DOHH2 (cell line): ENCODE results near the gene TRPC4AP.
"Not testable (repeated sequence)": the region's sequence is repeated elsewhere in the genome, so short reads cannot be mapped to it uniquely, and the experiment has no call there.

Source experiments
- H3F3A ChIP-seq: fragments of 200-600 bp; sonication (generic), shearing (Covaris generic); 2 replicates; pipeline ENCODE4 v1.6.0; 2016; ENCODE audit warnings: antibody characterized with exemption, mild to moderate bottlenecking; ENCODE audit not compliant: control insufficient read depth, insufficient read depth
- H3K27ac ChIP-seq: fragments of 200-600 bp; sonication (generic); 2 replicates; pipeline ENCODE4 v1.5.1; 2014; ENCODE audit warnings: low read depth, mild to moderate bottlenecking, low read length, moderate library complexity
- H3K27me3 ChIP-seq: fragments of 200-600 bp; sonication (generic); 2 replicates; pipeline ENCODE4 v1.6.1; 2014; ENCODE audit warnings: mild to moderate bottlenecking, low read length, mixed read lengths; ENCODE audit not compliant: control insufficient read depth
- H3K36me3 ChIP-seq: fragments of 200-600 bp; sonication (generic); 2 replicates; pipeline ENCODE4 v1.6.1; 2014; ENCODE audit warnings: mild to moderate bottlenecking, low read length, moderate library complexity, mixed read lengths; ENCODE audit not compliant: control insufficient read depth
- H3K4me1 ChIP-seq: fragments of 200-600 bp; sonication (generic); 2 replicates; pipeline ENCODE4 v1.6.1; 2014; ENCODE audit warnings: mild to moderate bottlenecking, low read length, mixed read lengths; ENCODE audit not compliant: control insufficient read depth
- H3K4me2 ChIP-seq: fragments of 200-600 bp; sonication (generic); 2 replicates; pipeline ENCODE4 v1.6.0; 2014; ENCODE audit warnings: mild to moderate bottlenecking, low read length, moderate library complexity
- H3K4me3 ChIP-seq: fragments of 200-600 bp; sonication (generic); 2 replicates; pipeline ENCODE4 v1.5.1; 2014; ENCODE audit warnings: mild to moderate bottlenecking, low read length, mixed read lengths
- H3K79me2 ChIP-seq: fragments of 200-600 bp; sonication (generic); 2 replicates; pipeline ENCODE4 v1.6.1; 2014; ENCODE audit warnings: mild to moderate bottlenecking, low read length, mixed read lengths; ENCODE audit not compliant: control insufficient read depth
- H3K9me2 ChIP-seq: fragments of 200-600 bp; sonication (generic); replicated peaks from 2 replicates; pipeline ENCODE4 v1.6.1; 2014; ENCODE audit warnings: mild to moderate bottlenecking, low read length, mixed read lengths; ENCODE audit not compliant: control insufficient read depth
- H3K9me3 ChIP-seq: fragments of 200-600 bp; sonication (generic); 2 replicates; pipeline ENCODE4 v1.6.1; 2014; ENCODE audit warnings: antibody characterized with exemption, low read length, mixed read lengths; ENCODE audit not compliant: control insufficient read depth, insufficient read depth
- H4K20me1 ChIP-seq: fragments of 200-600 bp; sonication (generic); 2 replicates; pipeline ENCODE4 v1.6.0; 2014; ENCODE audit warnings: low read depth, mild to moderate bottlenecking, antibody characterized with exemption, low read length, moderate library complexity; ENCODE audit not compliant: control insufficient read depth, insufficient read depth
- CTCF ChIP-seq: fragments of 200-600 bp; sonication (generic); IDR thresholded peaks from one replicate; pipeline ENCODE4 v1.5.1; 2014; ENCODE audit warnings: antibody characterized with exemption, mild to moderate bottlenecking, low read depth, low read length; ENCODE audit not compliant: poor library complexity, severe bottlenecking
- EZH2phosphoT487 ChIP-seq: fragments of 200-600 bp; sonication (generic); IDR thresholded peaks from 2 replicates; pipeline ENCODE4 v1.6.1; 2017; ENCODE audit warnings: borderline replicate concordance, mild to moderate bottlenecking, antibody characterized with exemption, low read length, moderate library complexity, mixed read lengths

Gene TRPC4AP

GRCh38 chr20:35079472-35080347 is 12.9 kb downstream of the TRPC4AP start:
- H3K79me2 ChIP-seq, result peaks cover 67% of the 10 kb centered on the region
- H3K27me3 ChIP-seq, result no peaks in the 10 kb centered on the region
- H3K9me3 ChIP-seq, result no peaks in the 10 kb centered on the region
- TF ChIP-seq CTCF, result no peak
- no peak for TF ChIP-seq EZH2phosphoT487
- no peaks in the 10 kb centered on the region for H3K4me1 ChIP-seq
- H3K27ac ChIP-seq, result no peak overlapping the region
- H4K20me1 ChIP-seq, result no peaks in the 10 kb centered on the region
- H3F3A ChIP-seq, result no peaks in the 10 kb centered on the region
- H3K36me3 ChIP-seq, result peaks cover 19% of the 10 kb centered on the region
- no peak overlapping the region for H3K4me3 ChIP-seq
- no peaks in the 10 kb centered on the region for H3K9me2 ChIP-seq
- H3K4me2 ChIP-seq, result no peak overlapping the region

- TF ChIP-seq CTCF (no peak), EZH2phosphoT487 (no peak)
- Histone ChIP-seq H3K27ac (no peak overlapping the region), H3K36me3 (peaks cover 19% of the 10 kb centered on the region), H3K27me3 (no peaks in the 10 kb centered on the region), H3K4me3 (no peak overlapping the region), H3K4me1 (no peaks in the 10 kb centered on the region), H4K20me1 (no peaks in the 10 kb centered on the region), H3K9me3 (no peaks in the 10 kb centered on the region), H3K79me2 (peaks cover 53% of the 10 kb centered on the region), H3K4me2 (no peak overlapping the region), H3K9me2 (no peaks in the 10 kb centered on the region), H3F3A (no peaks in the 10 kb centered on the region)
Measured at GRCh38 chr20:35077872-35078271, 14.7 kb downstream of the TRPC4AP start.

- Histone ChIP-seq H3K4me2 (no peak overlapping the region), H3K4me3 (no peak overlapping the region), H3K9me2 (no peaks in the 10 kb centered on the region), H3F3A (no peaks in the 10 kb centered on the region), H3K36me3 (peaks cover 19% of the 10 kb centered on the region), H3K4me1 (no peaks in the 10 kb centered on the region), H4K20me1 (no peaks in the 10 kb centered on the region), H3K27me3 (no peaks in the 10 kb centered on the region), H3K9me3 (no peaks in the 10 kb centered on the region), H3K79me2 (peaks cover 47% of the 10 kb centered on the region), H3K27ac (no peak overlapping the region)
- TF ChIP-seq CTCF (no peak), EZH2phosphoT487 (no peak)
Measured at GRCh38 chr20:35077341-35077740, 15.3 kb downstream of the TRPC4AP start.

GRCh38 chr20:35071436-35072153 is 21.0 kb downstream of the TRPC4AP start:
- Histone ChIP-seq H3K4me1 (peaks cover 15% of the 10 kb centered on the region), H3K79me2 (peaks cover 20% of the 10 kb centered on the region), H3K36me3 (peaks cover 26% of the 10 kb centered on the region)
- H3F3A ChIP-seq, H3K4me2 ChIP-seq, H3K9me3 ChIP-seq, H3K4me3 ChIP-seq, H3K27ac ChIP-seq, H3K9me2 ChIP-seq, H4K20me1 ChIP-seq, H3K27me3 ChIP-seq: not testable (repeated sequence)
